Measurements from ENCODE around the gene KRT12.
"Not testable (repeated sequence)": the region's sequence is repeated elsewhere in the genome, so short reads cannot be mapped to it uniquely, and the experiment has no call there.

Gene KRT12

GRCh38 chr17:40816569-40816968, 50.5 kb downstream of the KRT12 start:
- peaks cover 28% of the 10 kb centered on the region for H3K27me3 Mint-ChIP-seq (ENCODE audit: low read depth)
- H3K4me1 Mint-ChIP-seq: peaks cover 28% of the 10 kb centered on the region
- no peaks in the 10 kb centered on the region for H3K9me3 Mint-ChIP-seq
- TF ChIP-seq CTCF (IDR thresholded peaks at IDR 0.05; ENCODE audit: unreplicated experiment in 3 of 3): no peak
- peak overlapping the region; percentile 64 to 88 (median 80) for H3K27ac Mint-ChIP-seq
- peak overlapping the region; percentile 84 to 98 (median 93) for H3K4me3 Mint-ChIP-seq
- H3K36me3 Mint-ChIP-seq (ENCODE audit: low read depth): peaks cover 35% of the 10 kb centered on the region

- Mint-ChIP-seq H3K36me3 (ENCODE audit: low read depth) (peaks cover 34% of the 10 kb centered on the region), H3K4me3 (no peak overlapping the region)
These were observed 51.6 kb downstream of the KRT12 start for GRCh38 chr17:40815381-40815780.

GRCh38 chr17:40814657-40815056, 52.4 kb downstream of the KRT12 start:
- H3K9me3 Mint-ChIP-seq, H3K27ac Mint-ChIP-seq, H3K4me3 Mint-ChIP-seq: not testable (repeated sequence)
- peaks cover 29% of the 10 kb centered on the region for H3K36me3 Mint-ChIP-seq (ENCODE audit: low read depth)
- peaks cover 43% of the 10 kb centered on the region for H3K27me3 Mint-ChIP-seq (ENCODE audit: low read depth)
- H3K4me1 Mint-ChIP-seq: peaks cover 22% of the 10 kb centered on the region

More at GRCh38 chr17:40815381-40815780, 51.6 kb downstream of the KRT12 start:
- Mint-ChIP-seq H3K4me1 (peaks cover 29% of the 10 kb centered on the region), H3K27ac (no peak overlapping the region), H3K27me3 (ENCODE audit: low read depth) (peaks cover 35% of the 10 kb centered on the region), H3K9me3 (no peaks in the 10 kb centered on the region)
- no peak for TF ChIP-seq CTCF (IDR thresholded peaks at IDR 0.05; ENCODE audit: unreplicated experiment in 3 of 3)

- no peak for TF ChIP-seq CTCF (IDR thresholded peaks at IDR 0.05; ENCODE audit: unreplicated experiment in 3 of 3)
- H3K4me3 Mint-ChIP-seq: no peak overlapping the region
- peaks cover 29% of the 10 kb centered on the region for H3K36me3 Mint-ChIP-seq (ENCODE audit: low read depth)
- H3K4me1 Mint-ChIP-seq: peaks cover 20% of the 10 kb centered on the region
- no peaks in the 10 kb centered on the region for H3K9me3 Mint-ChIP-seq
- peaks cover 50% of the 10 kb centered on the region for H3K27me3 Mint-ChIP-seq (ENCODE audit: low read depth)
- no peak overlapping the region for H3K27ac Mint-ChIP-seq
These were observed 53.2 kb downstream of the KRT12 start for GRCh38 chr17:40813804-40814203.

GRCh38 chr17:40812639-40813038, 54.4 kb downstream of the KRT12 start:
- Mint-ChIP-seq H3K36me3 (ENCODE audit: low read depth) (peaks cover 22% of the 10 kb centered on the region), H3K4me1 (peaks cover 14% of the 10 kb centered on the region), H3K27ac (no peak overlapping the region), H3K27me3 (ENCODE audit: low read depth) (peaks cover 62% of the 10 kb centered on the region), H3K4me3 (no peak overlapping the region), H3K9me3 (no peaks in the 10 kb centered on the region)
- no peak for TF ChIP-seq CTCF (IDR thresholded peaks at IDR 0.05; ENCODE audit: unreplicated experiment in 3 of 3)
